Head of caudate nucleus (tissue), 42 donors: ENCODE measurements around the gene MTSS2.

Experiments
- DNase-seq, 42 donors: peaks; one replicate each; pipeline versions ENCODE4 v3.0.0 to v3.0.0-alpha.2; 2020 to 2021; ENCODE audit warnings: mixed read lengths in 7 of 42
- intact Hi-C: fragments of 100-400 bp; cut with DNase I; formaldehyde crosslinking; loops from one replicate; pipeline ENCODE4 v1.15.0; 2022

The MTSS2 gene

GRCh38 chr16:70715860-70716357 lies 30.1 kb upstream of the MTSS2 start:
- intact Hi-C loops, result no loop called here
- peak in 3 of 42 donors; percentile 28 to 44 (median 31) for DNase-seq

- intact Hi-C loops, result no loop called here
- peak in 30 of 42 donors; percentile 28 to 78 (median 57) for DNase-seq
These were observed 29.4 kb upstream of the MTSS2 start for GRCh38 chr16:70715055-70715858.

- no peak for DNase-seq
- intact Hi-C loops, result no loop called here
These were observed 28.8 kb upstream of the MTSS2 start for GRCh38 chr16:70714581-70715054.

- DNase-seq, result no peak
- intact Hi-C loops, result no loop called here
These were observed 28.0 kb upstream of the MTSS2 start for GRCh38 chr16:70713824-70714223.

GRCh38 chr16:70713342-70713741 lies 27.5 kb upstream of the MTSS2 start:
- DNase-seq, result no peak
- intact Hi-C loops, result no loop called here

- peak in 10 of 42 donors; percentile 39 to 84 (median 64) for DNase-seq
- intact Hi-C loops, result no loop called here
These were observed 27.1 kb upstream of the MTSS2 start for GRCh38 chr16:70712942-70713341.

- no peak for DNase-seq
- intact Hi-C loops, result no loop called here
These were observed 26.5 kb upstream of the MTSS2 start for GRCh38 chr16:70712359-70712758.

GRCh38 chr16:70711211-70712031 lies 25.6 kb upstream of the MTSS2 start:
- intact Hi-C loops, result no loop called here
- DNase-seq, result no peak

GRCh38 chr16:70710422-70711210 lies 24.8 kb upstream of the MTSS2 start:
- no peak for DNase-seq
- intact Hi-C loops, result no loop called here

- no peak for DNase-seq
- intact Hi-C loops, result no loop called here
These were observed 24.1 kb upstream of the MTSS2 start for GRCh38 chr16:70709942-70710341.

GRCh38 chr16:70709457-70709856 lies 23.6 kb upstream of the MTSS2 start:
- DNase-seq, result no peak

GRCh38 chr16:70708366-70709246 lies 22.8 kb upstream of the MTSS2 start:
- peak in 4 of 42 donors; percentile 46 to 69 (median 50) for DNase-seq

More at GRCh38 chr16:70709457-70709856, 23.6 kb upstream of the MTSS2 start:
- intact Hi-C loops, result no loop called here

GRCh38 chr16:70706948-70707465 lies 21.2 kb upstream of the MTSS2 start:
- intact Hi-C loops, result no loop called here
- DNase-seq, result no peak

More at GRCh38 chr16:70708366-70709246, 22.8 kb upstream of the MTSS2 start:
- intact Hi-C loops, result no loop called here

- no peak for DNase-seq
- intact Hi-C loops, result no loop called here
These were observed 19.2 kb upstream of the MTSS2 start for GRCh38 chr16:70705056-70705455.

GRCh38 chr16:70704586-70704985 lies 18.7 kb upstream of the MTSS2 start:
- intact Hi-C loops, result no loop called here
- no peak for DNase-seq

- intact Hi-C loops, result no loop called here
- DNase-seq, result no peak
These were observed 18.1 kb upstream of the MTSS2 start for GRCh38 chr16:70703835-70704381.

GRCh38 chr16:70703041-70703834 lies 17.4 kb upstream of the MTSS2 start:
- peak in 2 of 42 donors; percentile 15 to 45 for DNase-seq
- intact Hi-C loops, result no loop called here
